GM19452 (cell line): Measurements from ENCODE around the gene GOLGA6A.

Source experiments
- ATAC-seq: cut with Tn5 transposase; IDR thresholded peaks from one replicate; pipeline ENCODE4 v1.9.1; 2021; ENCODE audit not compliant: unreplicated experiment

GOLGA6A gene

GRCh38 chr15:74037171-74038117 is 44.9 kb downstream of the GOLGA6A start:
- ATAC-seq, result no peak

DNA sequence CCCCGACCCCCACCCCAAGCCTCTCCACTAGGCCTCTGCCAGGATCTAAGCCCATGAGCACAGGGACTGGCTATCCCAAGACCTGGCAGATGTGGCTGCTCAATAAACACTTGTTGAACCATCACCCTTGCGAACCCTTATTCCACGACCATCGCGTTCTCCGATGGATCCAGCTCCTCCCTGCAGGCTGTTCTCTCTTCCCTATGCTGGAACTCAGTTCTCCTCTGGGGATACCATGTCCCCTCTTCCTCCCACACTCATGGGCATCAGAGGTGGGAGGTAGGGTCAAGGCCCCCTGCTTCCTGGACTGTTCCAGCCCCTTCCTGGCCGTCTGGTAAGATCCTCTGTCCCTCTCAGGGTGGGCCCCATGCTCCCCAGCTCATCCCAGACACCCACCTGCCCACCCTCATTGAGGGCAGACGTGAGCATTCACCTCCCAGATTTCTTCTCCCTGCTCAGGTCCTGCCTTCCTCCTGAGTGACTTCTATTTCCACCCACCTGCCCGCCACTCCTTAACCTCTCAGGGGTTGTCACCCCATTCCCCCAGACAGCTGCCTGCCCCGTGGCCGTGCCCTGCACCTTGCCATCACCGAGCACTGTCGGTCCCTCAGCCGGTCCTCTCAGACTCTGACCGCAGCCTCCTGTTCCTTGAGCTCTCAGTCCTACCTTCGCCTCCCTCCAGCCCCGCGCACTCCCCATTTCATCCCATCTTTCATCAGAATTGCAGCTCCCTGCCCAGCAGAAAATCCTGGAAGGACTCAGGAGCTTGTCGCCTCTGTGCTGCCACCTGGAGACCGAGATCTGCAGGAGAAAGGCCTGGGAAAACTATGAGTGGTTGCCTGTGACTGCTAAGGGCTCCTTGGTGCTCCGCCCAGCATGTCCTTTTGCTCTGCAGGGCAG is 45.8 kb downstream of the GOLGA6A start:
- ATAC-seq, result no peak

DNA sequence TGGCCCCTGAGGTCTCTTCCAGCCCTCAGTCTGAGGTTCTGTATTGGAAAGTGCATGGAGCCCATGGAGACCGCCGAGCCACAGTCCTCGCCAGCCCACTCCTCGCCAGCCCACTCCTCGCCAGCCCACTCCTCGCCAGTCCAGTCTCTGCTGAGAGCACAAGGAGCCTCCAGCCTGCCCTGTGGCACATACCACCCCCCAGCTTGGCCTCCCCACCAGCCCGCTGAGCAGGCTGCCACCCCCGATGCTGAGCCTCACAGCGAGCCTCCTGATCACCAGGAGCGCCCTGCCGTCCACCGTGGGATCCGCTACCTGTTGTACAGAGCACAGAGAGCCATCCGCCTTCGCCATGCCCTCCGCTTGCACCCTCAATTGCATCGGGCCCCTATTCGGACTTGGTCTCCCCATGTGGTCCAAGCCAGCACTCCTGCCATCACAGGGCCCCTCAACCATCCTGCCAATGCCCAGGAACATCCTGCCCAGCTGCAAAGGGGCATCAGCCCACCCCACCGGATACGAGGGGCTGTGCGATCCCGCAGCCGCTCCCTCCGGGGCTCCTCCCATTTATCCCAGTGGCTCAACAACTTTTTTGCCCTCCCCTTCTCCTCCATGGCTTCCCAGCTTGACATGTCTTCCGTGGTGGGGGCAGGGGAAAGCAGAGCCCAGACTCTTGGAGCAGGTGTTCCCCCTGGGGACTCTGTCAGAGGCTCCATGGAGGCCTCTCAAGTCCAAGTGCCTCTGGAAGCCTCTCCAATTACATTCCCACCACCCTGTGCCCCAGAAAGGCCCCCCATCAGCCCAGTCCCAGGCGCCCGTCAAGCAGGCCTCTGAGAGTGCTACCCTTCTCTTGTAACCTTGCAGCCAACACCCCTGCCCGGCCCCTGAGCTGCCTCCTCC is 47.0 kb downstream of the GOLGA6A start:
- no peak for ATAC-seq

- no peak for ATAC-seq
These were observed 48.1 kb downstream of the GOLGA6A start for GRCh38 chr15:74034206-74034755.

DNA sequence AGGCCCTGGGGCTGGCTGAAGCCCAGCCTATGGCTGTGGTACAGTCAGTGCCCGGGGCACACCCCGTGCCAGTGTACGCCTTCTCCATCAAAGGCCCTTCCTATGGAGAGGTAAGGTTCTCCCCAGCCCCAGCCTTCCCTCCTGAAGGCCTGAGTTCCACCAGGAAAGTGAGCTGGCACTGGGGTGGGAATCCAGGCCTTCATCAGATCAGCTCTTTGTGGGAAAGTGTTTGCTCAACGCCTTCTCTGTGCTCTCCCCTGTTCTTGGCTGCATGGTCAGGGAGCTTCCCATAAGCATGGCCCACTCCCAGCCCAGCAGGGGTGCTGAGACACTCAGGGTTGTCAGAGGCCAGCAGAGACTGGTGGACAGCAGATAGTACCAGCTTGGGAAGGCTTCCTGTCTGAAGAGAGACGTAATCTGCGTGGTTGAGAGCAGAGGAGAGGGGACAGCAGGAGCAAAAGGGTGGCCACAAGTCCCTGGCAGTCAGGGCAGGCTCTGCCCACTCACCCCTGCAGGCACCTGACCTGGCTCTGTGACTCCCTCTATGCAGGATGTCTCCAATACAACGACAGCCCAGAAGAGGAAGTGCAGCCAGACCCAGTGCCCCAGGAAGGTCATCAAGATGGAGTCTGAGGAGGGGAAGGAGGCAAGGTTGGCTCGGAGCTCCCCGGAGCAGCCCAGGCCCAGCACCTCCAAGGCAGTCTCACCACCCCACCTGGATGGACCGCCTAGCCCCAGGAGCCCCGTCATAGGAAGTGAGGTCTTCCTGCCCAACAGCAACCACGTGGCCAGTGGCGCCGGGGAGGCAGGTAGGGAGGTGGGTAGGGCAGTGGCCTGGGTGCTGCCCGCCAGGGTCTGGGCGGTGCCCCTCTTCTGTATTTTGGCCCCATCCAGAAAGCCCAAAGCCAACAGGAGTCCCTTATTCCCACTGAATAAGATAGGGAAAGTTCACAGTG is 49.5 kb downstream of the GOLGA6A start:
- no peak for ATAC-seq

DNA sequence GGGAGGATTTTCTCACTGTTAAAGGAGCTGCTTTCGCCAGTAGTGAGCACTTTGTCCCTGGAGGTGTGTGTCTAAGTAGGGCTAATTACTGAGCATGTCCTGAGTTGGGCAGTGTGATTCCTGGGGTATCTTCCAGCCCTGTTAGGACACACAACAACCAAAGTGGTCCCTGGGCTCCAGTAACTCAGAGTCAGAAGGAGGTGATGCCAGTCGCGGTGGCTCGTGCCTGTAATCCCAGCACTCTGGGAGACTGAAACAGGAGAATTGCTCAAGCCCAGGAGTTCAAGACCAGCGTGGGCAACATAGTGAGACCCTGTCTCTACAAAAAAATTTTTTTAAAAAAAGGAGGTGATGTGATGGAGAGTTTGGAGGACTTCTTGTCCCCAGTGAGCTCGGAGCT is 50.3 kb downstream of the GOLGA6A start:
- no peak for ATAC-seq

DNA sequence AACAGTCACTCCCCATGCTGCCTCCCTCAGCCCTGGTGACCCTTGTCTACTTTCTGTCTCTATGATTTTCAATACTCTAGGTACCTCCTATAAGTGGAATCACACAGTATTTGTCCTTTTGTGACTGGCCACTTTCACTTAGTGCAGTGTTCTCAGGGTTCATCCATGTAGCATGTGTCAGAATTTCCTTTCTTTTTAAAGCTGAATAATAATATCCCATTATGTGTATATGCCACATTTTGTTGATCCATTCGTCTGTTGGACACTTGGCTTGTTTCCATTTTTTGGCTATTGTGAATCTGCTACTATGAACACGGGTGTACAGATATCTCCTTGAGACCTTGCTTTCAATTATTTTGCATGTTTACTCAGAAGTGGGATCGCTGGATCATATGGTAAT is 53.7 kb downstream of the GOLGA6A start:
- no peak for ATAC-seq

- no peak for ATAC-seq
These were observed 54.7 kb downstream of the GOLGA6A start for GRCh38 chr15:74027688-74028087.

DNA sequence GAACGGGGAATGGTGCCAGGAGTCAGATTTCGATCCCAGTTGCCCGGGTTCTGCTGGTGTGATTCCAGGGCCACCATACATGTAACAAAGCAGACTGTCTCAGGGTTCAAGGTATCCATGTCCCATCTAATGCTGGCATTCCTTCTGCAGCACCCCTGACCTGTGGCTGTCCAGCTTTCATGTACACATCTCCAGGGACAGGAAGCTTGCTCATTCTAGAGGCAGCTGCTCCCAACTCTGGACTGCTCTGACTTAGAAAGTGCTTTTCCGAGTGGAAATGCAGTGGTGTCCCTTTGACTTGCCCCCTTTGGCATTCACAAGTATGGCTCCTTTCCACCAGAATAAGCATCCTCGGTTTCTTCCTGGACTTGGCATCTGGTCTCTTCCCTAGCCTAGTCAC is 56.9 kb downstream of the GOLGA6A start:
- ATAC-seq, result no peak

- ATAC-seq, result no peak
These were observed 57.7 kb downstream of the GOLGA6A start for GRCh38 chr15:74024687-74025086.

GRCh38 chr15:74022706-74023470 is 59.5 kb downstream of the GOLGA6A start:
- ATAC-seq, result no peak
